A172 (cell line): Measurements from ENCODE around the gene CHRM4. TPM values are rescaled to one million over a fixed set of nuclear protein-coding genes. Genes with fewer than 3 reads are reported as not detected.

Experiments used
- DNase-seq: peaks from one replicate; pipeline ENCODE4 v3.0.0-alpha.2; 2015; ENCODE audit warnings: low spot score
- total RNA-seq: library from RNA; depleted of rRNA; stranded (reverse); fragments of >200 nt; shearing (Covaris generic); gene quantifications from 2 replicates; pipeline ENCODE4 v1.2.3, GENCODE V29; 2014

CHRM4 gene
- total RNA-seq, 1 experiment from 2014 or later, result 5.5 TPM

- peak; percentile 54 for DNase-seq
These were observed 24.2 kb downstream of the CHRM4 start for GRCh38 chr11:46367244-46367915.

- DNase-seq, result no peak
These were observed 24.9 kb downstream of the CHRM4 start for GRCh38 chr11:46366661-46367161.

- no peak for DNase-seq
These were observed 25.3 kb downstream of the CHRM4 start for GRCh38 chr11:46366260-46366659.

- DNase-seq, result no peak
These were observed 26.8 kb downstream of the CHRM4 start for GRCh38 chr11:46364791-46365190.

GRCh38 chr11:46364056-46364455 lies 27.5 kb downstream of the CHRM4 start:
- DNase-seq, result no peak

GRCh38 chr11:46363455-46364005 lies 28.0 kb downstream of the CHRM4 start:
- peak; percentile 96 for DNase-seq

- peak; percentile 94 for DNase-seq
These were observed 28.6 kb downstream of the CHRM4 start for GRCh38 chr11:46363031-46363407.

- DNase-seq, result no peak
These were observed 29.2 kb downstream of the CHRM4 start for GRCh38 chr11:46362156-46363030.

GRCh38 chr11:46361283-46362155 lies 30.1 kb downstream of the CHRM4 start:
- DNase-seq, result peak; percentile 57

- no peak for DNase-seq
These were observed 30.7 kb downstream of the CHRM4 start for GRCh38 chr11:46360878-46361277.

- DNase-seq, result no peak
These were observed 31.6 kb downstream of the CHRM4 start for GRCh38 chr11:46359953-46360352.

GRCh38 chr11:46357483-46357936 lies 34.1 kb downstream of the CHRM4 start:
- no peak for DNase-seq

GRCh38 chr11:46356924-46357482 lies 34.6 kb downstream of the CHRM4 start:
- DNase-seq, result peak; percentile 44

- DNase-seq, result no peak
These were observed 37.9 kb downstream of the CHRM4 start for GRCh38 chr11:46353698-46354097.

- no peak for DNase-seq
These were observed 39.3 kb downstream of the CHRM4 start for GRCh38 chr11:46352063-46352841.

GRCh38 chr11:46351606-46352005 lies 40.0 kb downstream of the CHRM4 start:
- no peak for DNase-seq

GRCh38 chr11:46351148-46351547 lies 40.4 kb downstream of the CHRM4 start:
- DNase-seq, result no peak

- no peak for DNase-seq
These were observed 40.9 kb downstream of the CHRM4 start for GRCh38 chr11:46350695-46351094.

- no peak for DNase-seq
These were observed 42.8 kb downstream of the CHRM4 start for GRCh38 chr11:46348566-46349401.
